ENCODE results near the gene EDNRB. TPM values are rescaled to one million over a fixed set of nuclear protein-coding genes. Genes with fewer than 3 reads are reported as not detected.

The EDNRB gene
- total RNA-seq, 1 experiment from 2014 or later = 55.8 TPM

DNA sequence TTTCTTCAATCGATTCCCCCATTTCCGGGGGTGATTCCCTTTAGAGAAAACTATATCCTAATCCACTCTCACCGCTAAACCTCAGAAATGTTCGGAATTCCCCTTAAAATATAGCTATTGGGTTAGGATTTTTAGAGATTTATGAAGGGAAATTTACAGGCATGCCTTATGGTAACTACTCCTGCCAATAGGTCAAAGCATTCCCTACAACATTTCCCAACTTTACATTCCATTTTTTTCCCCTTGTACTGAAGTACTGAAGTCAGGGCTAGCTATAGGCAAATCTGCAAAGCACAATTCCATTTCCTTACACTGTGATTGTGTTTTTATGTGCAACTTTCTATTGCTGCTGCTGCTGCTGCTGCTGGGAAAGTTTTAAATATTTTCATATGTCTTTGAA, 2.1 kb downstream of the EDNRB start (continued):
- TF ChIP-seq GRHL2 (CRISPR knock-in tag; IDR thresholded peaks at IDR 0.05; ENCODE audit: insufficient replicate concordance, severe bottlenecking) = no peak
- no peak for TF ChIP-seq ETV6 (CRISPR knock-in tag; IDR thresholded peaks at IDR 0.05)

DNA sequence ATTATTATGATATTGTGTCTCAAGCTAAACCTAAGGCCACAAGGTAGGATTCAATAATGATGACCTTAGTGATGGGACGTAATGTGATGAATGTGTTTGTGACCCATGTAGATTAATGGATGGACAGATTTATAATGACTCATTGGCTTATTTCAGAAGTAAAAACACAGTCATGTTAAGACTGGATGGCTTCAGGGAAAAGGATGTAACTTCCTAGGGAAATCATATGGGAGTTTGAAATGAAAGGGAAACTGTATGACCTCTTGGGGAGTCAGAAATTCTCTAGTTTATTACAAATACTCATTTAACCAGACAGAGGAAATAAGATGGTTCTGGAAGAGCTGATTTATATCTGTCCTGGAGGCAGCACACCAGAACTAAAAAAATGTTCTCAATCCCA, 2.9 kb downstream of the EDNRB start:
- Mint-ChIP-seq H3K36me3 (peaks cover 60% of the 10 kb centered on the region), H3K9me3 (no peaks in the 10 kb centered on the region), H3K27me3 (ENCODE audit: low read depth) (peaks cover 3% of the 10 kb centered on the region; the same call in 1 of the 2 replicates), H3K4me1 (peaks cover 63% of the 10 kb centered on the region), H3K4me3 (no peak overlapping the region), H3K27ac (peak overlapping the region; percentile 60; the same call in 1 of the 2 replicates)
- DNase-seq (ENCODE audit: low spot score) (no peak), ATAC-seq (no peak)
- ChIA-PET POLR2A (no interaction called here), CTCF (no interaction called here)
- no peak for TF ChIP-seq CBFB (CRISPR knock-in tag; IDR thresholded peaks at IDR 0.05; ENCODE audit: low read depth)
- TF ChIP-seq, protein P1, sequence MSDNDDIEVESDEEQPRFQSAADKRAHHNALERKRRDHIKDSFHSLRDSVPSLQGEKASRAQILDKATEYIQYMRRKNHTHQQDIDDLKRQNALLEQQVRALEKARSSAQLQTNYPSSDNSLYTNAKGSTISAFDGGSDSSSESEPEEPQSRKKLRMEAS (CRISPR knock-in tag; IDR thresholded peaks at IDR 0.05) = no peak
- no peak for TF ChIP-seq NFYB (CRISPR knock-in tag; conservative IDR thresholded peaks at IDR 0.05; ENCODE audit: low read depth)
- no peak for TF ChIP-seq OVOL2 (CRISPR knock-in tag; IDR thresholded peaks at IDR 0.05; ENCODE audit: borderline replicate concordance)
- no peak for TF ChIP-seq SMAD4 (CRISPR knock-in tag; IDR thresholded peaks at IDR 0.05)
- TF ChIP-seq ESRRA (CRISPR knock-in tag; IDR thresholded peaks at IDR 0.05; ENCODE audit: borderline replicate concordance) = no peak
- TF ChIP-seq, protein P2, sequence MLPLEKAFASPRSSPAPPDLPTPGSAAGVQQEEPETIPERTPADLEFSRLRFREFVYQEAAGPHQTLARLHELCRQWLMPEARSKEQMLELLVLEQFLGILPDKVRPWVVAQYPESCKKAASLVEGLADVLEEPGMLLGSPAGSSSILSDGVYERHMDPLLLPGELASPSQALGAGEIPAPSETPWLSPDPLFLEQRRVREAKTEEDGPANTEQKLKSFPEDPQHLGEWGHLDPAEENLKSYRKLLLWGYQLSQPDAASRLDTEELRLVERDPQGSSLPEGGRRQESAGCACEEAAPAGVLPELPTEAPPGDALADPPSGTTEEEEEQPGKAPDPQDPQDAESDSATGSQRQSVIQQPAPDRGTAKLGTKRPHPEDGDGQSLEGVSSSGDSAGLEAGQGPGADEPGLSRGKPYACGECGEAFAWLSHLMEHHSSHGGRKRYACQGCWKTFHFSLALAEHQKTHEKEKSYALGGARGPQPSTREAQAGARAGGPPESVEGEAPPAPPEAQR (CRISPR knock-in tag; IDR thresholded peaks at IDR 0.05) = no peak
- TF ChIP-seq CREM (CRISPR knock-in tag; IDR thresholded peaks at IDR 0.05) = no peak
- TF ChIP-seq NR2C2 (CRISPR knock-in tag; IDR thresholded peaks at IDR 0.05) = no peak
- TF ChIP-seq SP1 (CRISPR knock-in tag; conservative IDR thresholded peaks at IDR 0.05) = no peak
- TF ChIP-seq TEAD1 (CRISPR knock-in tag; IDR thresholded peaks at IDR 0.05) = no peak
- TF ChIP-seq JUN (CRISPR knock-in tag; IDR thresholded peaks at IDR 0.05) = no peak
- TF ChIP-seq ERG (CRISPR knock-in tag; IDR thresholded peaks at IDR 0.05) = no peak

DNA sequence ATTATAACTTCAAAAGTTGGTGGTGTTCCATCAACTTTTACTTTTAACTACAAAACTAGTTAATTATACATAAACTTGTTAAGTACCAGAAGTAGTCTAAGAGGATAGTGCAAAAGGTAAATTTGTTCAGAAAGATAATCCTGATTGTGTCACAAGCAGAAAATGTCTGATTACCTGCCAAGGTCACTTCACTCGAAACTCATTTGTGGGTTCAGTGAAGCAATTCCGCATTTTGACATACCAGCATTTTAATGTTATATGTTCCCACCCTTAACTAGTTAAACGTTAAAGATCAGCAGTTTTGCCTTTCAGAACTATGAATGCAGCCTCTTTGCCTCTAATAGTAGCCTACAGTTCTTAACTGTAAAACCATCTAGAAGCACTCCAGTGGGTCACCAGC, 5.6 kb downstream of the EDNRB start:
- DNase-seq (ENCODE audit: low spot score) (no peak), ATAC-seq (no peak)
- H3K36me3 Mint-ChIP-seq = peaks cover 69% of the 10 kb centered on the region
- TF ChIP-seq ZNF138 (CRISPR knock-in tag; conservative IDR thresholded peaks at IDR 0.05) (no peak), CREM (CRISPR knock-in tag; IDR thresholded peaks at IDR 0.05) (no peak), OVOL2 (CRISPR knock-in tag; IDR thresholded peaks at IDR 0.05; ENCODE audit: borderline replicate concordance) (no peak)
- no peaks in the 10 kb centered on the region; the same call in 1 of the 2 replicates for H3K27me3 Mint-ChIP-seq (ENCODE audit: low read depth)
- no peaks in the 10 kb centered on the region for H3K9me3 Mint-ChIP-seq
- ChIA-PET POLR2A (no interaction called here), CTCF (interaction anchor here (0.9 kb wide), 1 partner anchor 208 kb away, joined by 3 read pairs; no protein-coding TSS in a partner anchor)
- peaks cover 70% of the 10 kb centered on the region for H3K4me1 Mint-ChIP-seq
- H3K27ac Mint-ChIP-seq = no peak overlapping the region
- H3K4me3 Mint-ChIP-seq = peak overlapping the region; percentile 59

DNA sequence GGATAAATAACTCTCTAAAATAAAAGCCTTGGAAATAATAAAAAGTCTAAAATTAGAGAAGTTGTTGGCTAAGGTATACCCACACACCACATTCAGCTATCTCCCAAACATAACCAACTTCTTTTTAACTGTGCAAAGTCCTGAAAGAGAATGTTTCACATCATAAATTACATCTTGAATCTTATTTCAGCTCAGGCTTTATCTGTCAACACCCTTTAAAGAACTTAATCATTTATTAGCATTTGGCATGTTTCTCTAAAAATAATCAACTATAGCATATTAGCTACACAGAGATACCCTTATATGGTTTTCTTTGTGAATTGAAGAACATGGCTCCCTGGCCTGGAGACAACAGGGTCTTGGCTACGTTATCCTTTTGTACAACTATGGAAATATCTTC, 6.9 kb downstream of the EDNRB start:
- ATAC-seq (no peak), DNase-seq (ENCODE audit: low spot score) (no peak)
- no peak for TF ChIP-seq ZNF219 (CRISPR knock-in tag; IDR thresholded peaks at IDR 0.05; ENCODE audit: borderline replicate concordance)
- no peak for TF ChIP-seq ZNF232 (CRISPR knock-in tag; IDR thresholded peaks at IDR 0.05)
- TF ChIP-seq TCF7 (CRISPR knock-in tag; IDR thresholded peaks at IDR 0.05; ENCODE audit: low read depth) = no peak
- no peak for TF ChIP-seq OVOL2 (CRISPR knock-in tag; IDR thresholded peaks at IDR 0.05; ENCODE audit: borderline replicate concordance)
- no peak for TF ChIP-seq ESRRA (CRISPR knock-in tag; IDR thresholded peaks at IDR 0.05; ENCODE audit: borderline replicate concordance)
- H3K4me1 Mint-ChIP-seq = peaks cover 68% of the 10 kb centered on the region
- POLR2A ChIA-PET = no interaction called here
- H3K27me3 Mint-ChIP-seq (ENCODE audit: low read depth) = no peaks in the 10 kb centered on the region
- H3K36me3 Mint-ChIP-seq = peaks cover 68% of the 10 kb centered on the region
- H3K27ac Mint-ChIP-seq = no peak overlapping the region
- H3K9me3 Mint-ChIP-seq = no peaks in the 10 kb centered on the region
- CTCF ChIA-PET = no interaction called here
- H3K4me3 Mint-ChIP-seq = peak overlapping the region; percentile 31

Data from WTC11 (cell line).